ENCODE data around the gene CDK13. TPM values are rescaled to one million over a fixed set of nuclear protein-coding genes. Genes with fewer than 3 reads are reported as not detected.
"Not testable (repeated sequence)": the region's sequence is repeated elsewhere in the genome, so short reads cannot be mapped to it uniquely, and the experiment has no call there.

Gene CDK13
- total RNA-seq, 1 donor from 2014 or later = 45.3 TPM

DNA sequence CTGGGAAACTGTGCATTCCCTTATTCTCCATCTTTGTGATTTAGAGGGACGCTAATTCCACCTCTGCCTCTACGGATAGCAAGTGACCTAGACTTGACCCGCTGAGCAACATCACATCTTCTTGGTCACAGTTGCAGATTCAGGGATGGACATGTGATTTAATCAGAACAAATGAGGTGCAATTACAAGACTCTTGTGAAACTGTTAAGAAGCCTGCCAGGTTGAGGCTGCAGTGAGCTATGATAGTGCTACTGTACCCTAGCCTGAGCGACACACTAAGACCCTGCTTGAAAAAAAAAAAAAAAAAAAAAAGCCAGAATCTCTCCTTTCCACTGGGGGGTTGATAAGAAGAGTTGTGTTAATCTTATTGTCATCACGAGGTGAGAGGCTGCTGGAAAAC, 170.0 kb downstream of the CDK13 start:
- no peaks in the 10 kb centered on the region for H3K9me3 Mint-ChIP-seq (ENCODE audit: unreplicated experiment)
- Histone ChIP-seq H3K9ac (ENCODE audit: low read length) (no peak overlapping the region), H3K9me3 (ENCODE audit: insufficient read depth, low read depth, low read length) (no peaks in the 10 kb centered on the region), H3K27ac (ENCODE audit: low read depth, low read length) (no peak overlapping the region), H3K79me2 (ENCODE audit: insufficient read depth, low read length) (peaks cover 4% of the 10 kb centered on the region), H4K20me1 (ENCODE audit: insufficient read depth, low read length) (no peaks in the 10 kb centered on the region), H2AFZ (ENCODE audit: low read depth, low read length) (no peak overlapping the region), H3K4me3 (ENCODE audit: insufficient read depth, low read depth, low read length) (no peak overlapping the region), H3K4me1 (ENCODE audit: insufficient read depth, low read length) (no peaks in the 10 kb centered on the region), H3K4me2 (ENCODE audit: low read length) (no peak overlapping the region), H3K27me3 (ENCODE audit: insufficient read depth, low read length) (no peaks in the 10 kb centered on the region), H3K36me3 (ENCODE audit: insufficient read depth, low read length) (no peaks in the 10 kb centered on the region)
- peaks cover 6% of the 10 kb centered on the region for H3K36me3 Mint-ChIP-seq (ENCODE audit: low read depth, unreplicated experiment)
- no peak overlapping the region for H3K4me3 Mint-ChIP-seq (ENCODE audit: unreplicated experiment)
- H3K4me1 Mint-ChIP-seq (ENCODE audit: low read depth, unreplicated experiment) = peaks cover 3% of the 10 kb centered on the region
- TF ChIP-seq, protein P1, sequence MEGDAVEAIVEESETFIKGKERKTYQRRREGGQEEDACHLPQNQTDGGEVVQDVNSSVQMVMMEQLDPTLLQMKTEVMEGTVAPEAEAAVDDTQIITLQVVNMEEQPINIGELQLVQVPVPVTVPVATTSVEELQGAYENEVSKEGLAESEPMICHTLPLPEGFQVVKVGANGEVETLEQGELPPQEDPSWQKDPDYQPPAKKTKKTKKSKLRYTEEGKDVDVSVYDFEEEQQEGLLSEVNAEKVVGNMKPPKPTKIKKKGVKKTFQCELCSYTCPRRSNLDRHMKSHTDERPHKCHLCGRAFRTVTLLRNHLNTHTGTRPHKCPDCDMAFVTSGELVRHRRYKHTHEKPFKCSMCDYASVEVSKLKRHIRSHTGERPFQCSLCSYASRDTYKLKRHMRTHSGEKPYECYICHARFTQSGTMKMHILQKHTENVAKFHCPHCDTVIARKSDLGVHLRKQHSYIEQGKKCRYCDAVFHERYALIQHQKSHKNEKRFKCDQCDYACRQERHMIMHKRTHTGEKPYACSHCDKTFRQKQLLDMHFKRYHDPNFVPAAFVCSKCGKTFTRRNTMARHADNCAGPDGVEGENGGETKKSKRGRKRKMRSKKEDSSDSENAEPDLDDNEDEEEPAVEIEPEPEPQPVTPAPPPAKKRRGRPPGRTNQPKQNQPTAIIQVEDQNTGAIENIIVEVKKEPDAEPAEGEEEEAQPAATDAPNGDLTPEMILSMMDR (IDR thresholded peaks at IDR 0.05; ENCODE audit: insufficient read depth, low read depth, low read length) = no peak
- TF ChIP-seq EZH2 (IDR thresholded peaks at IDR 0.05; ENCODE audit: insufficient read depth, low read length) = no peak
- no peaks in the 10 kb centered on the region for H3K27me3 Mint-ChIP-seq (ENCODE audit: low read depth, unreplicated experiment)
- DNase-seq (ENCODE audit: low read depth) (no peak), FAIRE-seq (no peak)
- no peak overlapping the region for H3K27ac Mint-ChIP-seq (ENCODE audit: unreplicated experiment)

DNA sequence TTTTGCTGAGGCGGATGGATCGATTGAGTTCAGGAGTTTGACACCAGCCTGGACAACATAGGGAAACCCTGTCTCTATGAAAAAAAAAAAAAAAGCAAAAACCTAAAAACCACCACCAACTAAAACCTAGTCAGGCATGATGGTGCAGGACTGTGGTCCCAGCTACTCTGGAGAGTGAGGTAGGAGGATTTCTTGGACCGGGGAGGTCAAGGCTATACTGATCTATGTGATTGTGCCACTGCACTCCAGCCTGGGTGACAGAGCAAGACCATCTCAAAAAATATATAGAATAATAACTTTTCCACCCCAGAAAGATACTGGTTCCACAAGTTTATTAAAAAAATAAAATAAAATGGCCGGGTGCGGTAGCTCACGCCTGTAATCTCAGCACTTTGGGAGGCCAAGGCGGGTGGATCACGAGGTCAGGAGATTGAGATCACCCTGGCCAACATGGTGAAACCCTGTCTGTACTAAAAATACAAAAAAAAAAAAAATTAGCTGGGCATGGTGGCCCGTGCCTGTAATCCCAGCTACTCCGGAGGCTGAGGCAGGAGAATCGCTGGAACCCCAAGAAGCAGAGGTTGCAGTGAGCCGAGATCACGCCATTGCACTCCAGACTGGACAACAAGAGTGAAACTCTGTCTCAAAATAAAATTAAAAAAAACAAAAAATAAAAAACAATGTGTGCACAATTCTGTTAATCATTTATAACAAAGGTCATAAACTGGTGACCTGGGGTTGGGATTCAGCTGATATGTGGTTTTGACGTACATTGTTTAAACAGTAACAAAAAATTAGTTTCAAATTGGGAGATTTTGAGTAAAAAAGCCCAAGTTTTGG, 172.3 kb downstream of the CDK13 start:
- not testable (repeated sequence) for H3K27me3 Mint-ChIP-seq (ENCODE audit: low read depth, unreplicated experiment); H3K4me3 Mint-ChIP-seq (ENCODE audit: unreplicated experiment); H3K36me3 ChIP-seq (ENCODE audit: insufficient read depth, low read length); H3K4me2 ChIP-seq (ENCODE audit: low read length); H3K9ac ChIP-seq (ENCODE audit: low read length); H3K4me3 ChIP-seq (ENCODE audit: insufficient read depth, low read depth, low read length); H3K9me3 ChIP-seq (ENCODE audit: insufficient read depth, low read depth, low read length); H3K27ac Mint-ChIP-seq (ENCODE audit: unreplicated experiment); FAIRE-seq; H4K20me1 ChIP-seq (ENCODE audit: insufficient read depth, low read length); DNase-seq (ENCODE audit: low read depth); H3K27ac ChIP-seq (ENCODE audit: low read depth, low read length); H3K27me3 ChIP-seq (ENCODE audit: insufficient read depth, low read length); H3K36me3 Mint-ChIP-seq (ENCODE audit: low read depth, unreplicated experiment); H3K9me3 Mint-ChIP-seq (ENCODE audit: unreplicated experiment); H3K4me1 ChIP-seq (ENCODE audit: insufficient read depth, low read length); H2AFZ ChIP-seq (ENCODE audit: low read depth, low read length); H3K4me1 Mint-ChIP-seq (ENCODE audit: low read depth, unreplicated experiment)
- H3K79me2 ChIP-seq (ENCODE audit: insufficient read depth, low read length) = peaks cover 12% of the 10 kb centered on the region

DNA sequence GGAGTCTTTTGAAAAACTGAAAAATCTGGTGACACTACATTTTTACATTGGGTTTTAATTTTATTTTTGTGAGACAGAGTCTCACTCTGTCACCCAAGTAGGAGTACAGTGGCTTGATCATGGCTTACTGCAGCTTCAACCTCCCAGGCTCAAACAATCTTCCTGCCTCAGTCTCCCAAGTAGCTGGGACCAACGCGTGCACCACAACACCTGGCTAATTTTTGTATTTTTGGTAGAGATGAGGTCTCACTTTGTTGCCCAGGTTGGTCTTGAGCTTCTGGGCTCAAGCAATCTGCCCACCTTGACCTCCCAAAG, 172.8 kb downstream of the CDK13 start:
- Histone ChIP-seq H3K27ac (ENCODE audit: low read depth, low read length) (no peak overlapping the region), H3K79me2 (ENCODE audit: insufficient read depth, low read length) (peaks cover 17% of the 10 kb centered on the region), H3K9me3 (ENCODE audit: insufficient read depth, low read depth, low read length) (no peaks in the 10 kb centered on the region), H3K4me1 (ENCODE audit: insufficient read depth, low read length) (no peaks in the 10 kb centered on the region), H3K36me3 (ENCODE audit: insufficient read depth, low read length) (no peaks in the 10 kb centered on the region), H3K4me3 (ENCODE audit: insufficient read depth, low read depth, low read length) (no peak overlapping the region), H4K20me1 (ENCODE audit: insufficient read depth, low read length) (peaks cover 4% of the 10 kb centered on the region), H3K9ac (ENCODE audit: low read length) (no peak overlapping the region), H2AFZ (ENCODE audit: low read depth, low read length) (no peak overlapping the region), H3K27me3 (ENCODE audit: insufficient read depth, low read length) (no peaks in the 10 kb centered on the region), H3K4me2 (ENCODE audit: low read length) (no peak overlapping the region)
- Mint-ChIP-seq H3K9me3 (ENCODE audit: unreplicated experiment) (no peaks in the 10 kb centered on the region), H3K4me3 (ENCODE audit: unreplicated experiment) (no peak overlapping the region), H3K27ac (ENCODE audit: unreplicated experiment) (no peak overlapping the region), H3K27me3 (ENCODE audit: low read depth, unreplicated experiment) (no peaks in the 10 kb centered on the region), H3K36me3 (ENCODE audit: low read depth, unreplicated experiment) (peaks cover 9% of the 10 kb centered on the region), H3K4me1 (ENCODE audit: low read depth, unreplicated experiment) (no peaks in the 10 kb centered on the region)
- TF ChIP-seq, protein P1 (IDR thresholded peaks at IDR 0.05; ENCODE audit: insufficient read depth, low read depth, low read length) = no peak
- TF ChIP-seq EZH2 (IDR thresholded peaks at IDR 0.05; ENCODE audit: insufficient read depth, low read length) = no peak
- no peak for DNase-seq (ENCODE audit: low read depth)
- FAIRE-seq = no peak

All from astrocyte (in vitro differentiated cells and primary cell).